Natural killer cell (primary cell): ENCODE measurements around the gene ATP2B1. TPM values are rescaled to one million over a fixed set of nuclear protein-coding genes. Genes with fewer than 3 reads are reported as not detected.

ENCODE experiments used
- ATAC-seq, 3 donors: fragments of 150-1000 bp in 2 of 3; fragments of 200-7000 bp in 1 of 3; cut with Tn5 transposase; 1 replicate in 1 of 3; 2 replicates in 2 of 3; pipeline ENCODE4 v1.10.0; 2021; ENCODE audit warnings: mild to moderate bottlenecking in 2 of 3, moderate library complexity in 2 of 3
- DNase-seq, 2 donors: peaks; one replicate each; pipeline versions ENCODE4 v3.0.0 to v3.0.0-alpha.2; 2013 to 2021; ENCODE audit warnings: mixed read lengths in 1 of 2
- H3K27ac ChIP-seq: one replicate; pipeline ENCODE4 v1.5.1; 2013; ENCODE audit warnings: mild to moderate bottlenecking, low read length
- H3K27me3 ChIP-seq: one replicate; pipeline ENCODE4 v1.6.1; 2013; ENCODE audit warnings: low read length; ENCODE audit not compliant: control insufficient read depth, insufficient read depth
- H3K36me3 ChIP-seq: one replicate; pipeline ENCODE4 v1.6.1; 2013; ENCODE audit warnings: low read length; ENCODE audit not compliant: control insufficient read depth, insufficient read depth
- H3K4me1 ChIP-seq: one replicate; pipeline ENCODE4 v1.6.1; 2013; ENCODE audit warnings: low read length; ENCODE audit not compliant: control insufficient read depth, insufficient read depth
- H3K4me3 ChIP-seq: one replicate; pipeline ENCODE4 v1.5.1; 2013; ENCODE audit warnings: low read length
- H3K9me3 ChIP-seq: one replicate; pipeline ENCODE4 v1.6.1; 2013; ENCODE audit warnings: low read length; ENCODE audit not compliant: control insufficient read depth, insufficient read depth
- H3K27ac Mint-ChIP-seq, 2 donors: one replicate each; pipeline ENCODE4 v1.8.0; 2022; ENCODE audit warnings: mild to moderate bottlenecking in 2 of 2, mixed read lengths in 2 of 2, moderate library complexity in 1 of 2
- H3K27me3 Mint-ChIP-seq, 2 donors: one replicate each; pipeline ENCODE4 v1.8.0; 2022; ENCODE audit warnings: low read depth in 2 of 2, mixed read lengths in 2 of 2
- H3K36me3 Mint-ChIP-seq: one replicate; pipeline ENCODE4 v1.8.0; 2022; ENCODE audit warnings: mixed read lengths
- H3K4me1 Mint-ChIP-seq, 2 donors: one replicate each; pipeline ENCODE4 v1.8.0; 2022; ENCODE audit warnings: mixed read lengths in 2 of 2
- H3K4me3 Mint-ChIP-seq: one replicate; pipeline ENCODE4 v1.8.0; 2022; ENCODE audit warnings: mild to moderate bottlenecking, moderate library complexity, mixed read lengths
- H3K9me3 Mint-ChIP-seq, 2 donors: one replicate each; pipeline ENCODE4 v1.8.0; 2022; ENCODE audit warnings: mixed read lengths in 2 of 2
- WGBS: methylation state at CpG from one replicate; pipeline ENCODE4 v1.1.7; 2013; ENCODE audit warnings: missing lambda C conversion rate; ENCODE audit not compliant: insufficient coverage; 5-methylcytosine and 5-hydroxymethylcytosine counted together
- intact Hi-C: fragments of 100-400 bp; cut with micrococcal nuclease; formaldehyde crosslinking; loops from one replicate; pipeline ENCODE4 v1.14.2; 2022
- total RNA-seq, 4 donors: library from RNA; stranded (reverse); fragments of 120-200 nt in 1 of 4; gene quantifications; one replicate each; pipeline versions ENCODE4 v1.2.3 to v1.2.4, GENCODE V29; 2013 to 2022
- TF ChIP-seq, protein P1 (sequence below): fragments of 200-600 bp; IDR thresholded peaks from one replicate; pipeline ENCODE4 v1.8.0; 2022; ENCODE audit warnings: antibody characterized with exemption

The ATP2B1 gene
- total RNA-seq, 3 donors from 2014 or later (not counting 1 experiment from before 2014, with no cell fraction given): 87.8 to 97.6 (median 97.3) TPM

DNA sequence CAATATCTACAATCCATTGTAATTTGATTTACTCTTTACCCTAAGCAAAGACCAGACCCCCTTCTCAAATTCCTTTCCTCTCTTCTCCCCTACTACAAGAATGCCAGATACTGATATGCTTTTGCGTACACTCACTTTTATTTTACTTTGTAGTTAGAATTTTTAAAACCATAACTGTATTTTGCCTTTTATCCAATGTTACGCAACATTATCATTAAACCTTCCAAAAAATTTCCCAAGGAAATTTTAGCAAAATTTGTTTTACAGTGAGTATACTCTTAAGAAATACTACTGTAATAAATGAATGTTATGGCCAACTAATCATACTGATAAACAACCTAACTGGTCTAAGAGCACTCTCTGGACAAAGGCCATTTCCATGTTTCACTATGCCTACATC, 22.3 kb downstream of the ATP2B1 start:
- H3K4me1 Mint-ChIP-seq: peaks cover 68 to 70% of the 10 kb centered on the region in 2 donors
- H3K4me3 ChIP-seq: no peak overlapping the region
- H3K27me3 Mint-ChIP-seq: no peaks in the 10 kb centered on the region
- H3K36me3 Mint-ChIP-seq: no peaks in the 10 kb centered on the region
- WGBS: no CpG with 5 or more reads among the region's 2 CpGs
- no peaks in the 10 kb centered on the region for H3K36me3 ChIP-seq
- ATAC-seq: no peak
- no peaks in the 10 kb centered on the region for H3K9me3 Mint-ChIP-seq
- no peaks in the 10 kb centered on the region for H3K27me3 ChIP-seq
- no peak for DNase-seq
- no peak overlapping the region for H3K27ac ChIP-seq
- TF ChIP-seq, protein P1, sequence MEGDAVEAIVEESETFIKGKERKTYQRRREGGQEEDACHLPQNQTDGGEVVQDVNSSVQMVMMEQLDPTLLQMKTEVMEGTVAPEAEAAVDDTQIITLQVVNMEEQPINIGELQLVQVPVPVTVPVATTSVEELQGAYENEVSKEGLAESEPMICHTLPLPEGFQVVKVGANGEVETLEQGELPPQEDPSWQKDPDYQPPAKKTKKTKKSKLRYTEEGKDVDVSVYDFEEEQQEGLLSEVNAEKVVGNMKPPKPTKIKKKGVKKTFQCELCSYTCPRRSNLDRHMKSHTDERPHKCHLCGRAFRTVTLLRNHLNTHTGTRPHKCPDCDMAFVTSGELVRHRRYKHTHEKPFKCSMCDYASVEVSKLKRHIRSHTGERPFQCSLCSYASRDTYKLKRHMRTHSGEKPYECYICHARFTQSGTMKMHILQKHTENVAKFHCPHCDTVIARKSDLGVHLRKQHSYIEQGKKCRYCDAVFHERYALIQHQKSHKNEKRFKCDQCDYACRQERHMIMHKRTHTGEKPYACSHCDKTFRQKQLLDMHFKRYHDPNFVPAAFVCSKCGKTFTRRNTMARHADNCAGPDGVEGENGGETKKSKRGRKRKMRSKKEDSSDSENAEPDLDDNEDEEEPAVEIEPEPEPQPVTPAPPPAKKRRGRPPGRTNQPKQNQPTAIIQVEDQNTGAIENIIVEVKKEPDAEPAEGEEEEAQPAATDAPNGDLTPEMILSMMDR: no peak
- no peak overlapping the region for H3K27ac Mint-ChIP-seq
- H3K9me3 ChIP-seq: no peaks in the 10 kb centered on the region
- intact Hi-C loops: no loop called here
- no peak overlapping the region for H3K4me3 Mint-ChIP-seq
- no peaks in the 10 kb centered on the region for H3K4me1 ChIP-seq

DNA sequence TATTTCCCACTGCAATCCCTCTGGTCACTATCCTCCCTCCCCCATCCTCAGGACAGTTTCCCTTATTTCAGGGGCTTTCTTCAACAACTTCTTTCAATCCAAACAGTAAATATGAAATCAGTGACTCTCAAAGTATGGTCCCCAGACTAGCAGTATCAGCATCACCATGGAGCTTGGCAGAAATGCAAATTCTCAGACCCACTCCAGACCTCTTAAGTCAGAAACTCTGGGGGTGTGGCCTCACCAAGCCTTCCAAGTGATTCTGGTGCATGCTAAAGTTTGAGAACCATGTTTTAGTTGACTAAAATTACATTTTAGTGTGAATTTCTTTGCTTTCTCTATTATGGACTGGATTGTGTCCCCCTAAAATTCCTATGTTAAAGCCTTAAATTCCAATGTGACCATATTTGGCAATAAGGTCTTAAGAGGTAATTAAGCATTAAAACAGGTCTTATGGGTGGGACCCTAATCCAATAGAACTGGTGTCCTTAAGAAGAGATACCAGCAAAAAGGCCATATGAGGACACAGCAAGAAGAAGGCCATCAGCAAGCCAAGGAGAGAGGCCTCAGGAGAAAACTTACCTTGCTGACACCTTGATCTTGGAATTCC, 23.2 kb downstream of the ATP2B1 start:
- intact Hi-C loops: no loop called here

DNA sequence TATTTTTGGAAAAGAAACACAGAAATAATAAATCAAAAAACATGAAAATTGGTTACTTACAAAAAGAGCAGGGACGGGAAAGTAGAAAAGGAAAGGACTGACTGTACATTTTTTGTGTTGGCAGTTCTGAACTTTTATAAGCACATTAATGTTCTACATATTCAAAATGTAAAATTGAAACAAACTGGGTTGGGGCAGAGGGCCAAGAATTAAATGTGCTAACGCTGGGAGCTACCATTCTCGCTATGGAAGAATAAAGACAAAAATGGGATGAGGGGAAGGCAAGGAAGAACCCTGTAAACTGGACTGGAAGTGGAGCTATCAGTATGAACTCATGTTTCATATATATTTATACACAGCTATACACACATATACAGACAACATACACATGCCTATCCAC, 24.5 kb downstream of the ATP2B1 start:
- ATAC-seq (no peak), DNase-seq (no peak)
- H3K27me3 Mint-ChIP-seq: no peaks in the 10 kb centered on the region
- WGBS: 90% methylated on average over 3 of the region's 3 CpGs
- H3K9me3 Mint-ChIP-seq: peaks cover 2 to 4% of the 10 kb centered on the region in 2 donors
- Histone ChIP-seq H3K9me3 (no peaks in the 10 kb centered on the region), H3K27ac (no peak overlapping the region), H3K4me3 (no peak overlapping the region), H3K27me3 (no peaks in the 10 kb centered on the region), H3K4me1 (no peaks in the 10 kb centered on the region), H3K36me3 (no peaks in the 10 kb centered on the region)
- intact Hi-C loops: no loop called here
- H3K4me3 Mint-ChIP-seq: no peak overlapping the region
- TF ChIP-seq, protein P1: no peak
- peaks cover 12% of the 10 kb centered on the region for H3K36me3 Mint-ChIP-seq
- peaks cover 69 to 73% of the 10 kb centered on the region in 2 donors for H3K4me1 Mint-ChIP-seq
- peak overlapping the region; percentile 2 to 10 for H3K27ac Mint-ChIP-seq

More for the DNA sequence above, 23.2 kb downstream of the ATP2B1 start:
- TF ChIP-seq, protein P1: no peak
- Mint-ChIP-seq H3K9me3 (peaks cover 0 to 4% of the 10 kb centered on the region in 2 donors), H3K4me1 (peaks cover 66 to 69% of the 10 kb centered on the region in 2 donors), H3K4me3 (no peak overlapping the region), H3K27me3 (no peaks in the 10 kb centered on the region), H3K27ac (no peak overlapping the region), H3K36me3 (peaks cover 5% of the 10 kb centered on the region)
- Histone ChIP-seq H3K4me3 (no peak overlapping the region), H3K4me1 (no peaks in the 10 kb centered on the region), H3K27ac (no peak overlapping the region), H3K9me3 (no peaks in the 10 kb centered on the region), H3K36me3 (no peaks in the 10 kb centered on the region), H3K27me3 (no peaks in the 10 kb centered on the region)
- ATAC-seq (no peak), DNase-seq (no peak)

DNA sequence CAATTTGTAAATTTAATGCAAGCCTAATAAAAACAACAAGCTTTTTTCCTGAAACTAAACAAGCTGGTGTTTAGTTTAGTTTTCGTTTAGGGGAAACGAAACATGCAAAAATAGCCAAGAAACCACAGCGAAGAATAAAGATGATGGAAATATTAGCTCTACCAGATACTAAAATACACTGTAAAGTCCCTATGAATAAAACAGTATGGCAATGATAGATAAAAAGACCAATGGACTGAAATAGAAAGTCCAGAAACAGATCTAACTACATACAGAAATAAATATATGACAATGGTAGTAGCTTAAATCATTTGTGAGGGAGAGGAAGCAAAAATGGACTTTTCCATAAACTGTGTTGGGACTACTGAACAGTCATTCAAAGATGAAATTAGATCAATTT, 26.4 kb downstream of the ATP2B1 start:
- Histone ChIP-seq H3K27ac (no peak overlapping the region), H3K9me3 (no peaks in the 10 kb centered on the region), H3K27me3 (no peaks in the 10 kb centered on the region), H3K4me1 (no peaks in the 10 kb centered on the region), H3K4me3 (no peak overlapping the region), H3K36me3 (no peaks in the 10 kb centered on the region)
- Mint-ChIP-seq H3K9me3 (peaks cover 2 to 4% of the 10 kb centered on the region in 2 donors), H3K27me3 (no peaks in the 10 kb centered on the region), H3K4me1 (peaks cover 75 to 85% of the 10 kb centered on the region in 2 donors), H3K27ac (peak overlapping the region in 1 of 2 donors; percentile 14), H3K4me3 (no peak overlapping the region), H3K36me3 (peaks cover 12% of the 10 kb centered on the region)
- intact Hi-C loops: no loop called here
- TF ChIP-seq, protein P1: no peak
- ATAC-seq (no peak), DNase-seq (no peak)
- WGBS: no CpG with 5 or more reads among the region's 3 CpGs
